SK-N-SH treated with all-trans-retinoic acid at 6 μM for 48 hours (cell line): ENCODE results near the gene MLIP.

Experiments used
- CSRNP3 ChIP-seq: fragments of 250-450 bp; sonication (Bioruptor Pico); IDR thresholded peaks from 2 replicates; pipeline ENCODE4 v1.5.1; 2021; ENCODE audit warnings: mild to moderate bottlenecking, moderate library complexity
- GLIS3 ChIP-seq: fragments of 250-450 bp; sonication (Bioruptor Pico); IDR thresholded peaks from 2 replicates; pipeline ENCODE4 v1.5.0; 2020; ENCODE audit warnings: mild to moderate bottlenecking, moderate library complexity
- PATZ1 ChIP-seq: fragments of 250-450 bp; sonication (Bioruptor Pico); IDR thresholded peaks from 2 replicates; pipeline ENCODE4 v1.8.0; 2020; ENCODE audit warnings: mild to moderate bottlenecking, moderate library complexity, borderline replicate concordance
- TCF4 ChIP-seq: fragments of 250-450 bp; sonication (Bioruptor Pico); IDR thresholded peaks from 2 replicates; pipeline ENCODE4 v1.8.0; 2021; ENCODE audit warnings: mild to moderate bottlenecking, moderate library complexity, borderline replicate concordance

GRCh38 chr6:54133186-54133585 is 21.9 kb downstream of the MLIP start:
- TF ChIP-seq PATZ1 (CRISPR knock-in tag), result no peak
- no peak for TF ChIP-seq CSRNP3 (CRISPR knock-in tag)
- TF ChIP-seq TCF4 (CRISPR knock-in tag), result no peak
- no peak for TF ChIP-seq GLIS3
